ENCODE data around the gene HMCN1.

DNA sequence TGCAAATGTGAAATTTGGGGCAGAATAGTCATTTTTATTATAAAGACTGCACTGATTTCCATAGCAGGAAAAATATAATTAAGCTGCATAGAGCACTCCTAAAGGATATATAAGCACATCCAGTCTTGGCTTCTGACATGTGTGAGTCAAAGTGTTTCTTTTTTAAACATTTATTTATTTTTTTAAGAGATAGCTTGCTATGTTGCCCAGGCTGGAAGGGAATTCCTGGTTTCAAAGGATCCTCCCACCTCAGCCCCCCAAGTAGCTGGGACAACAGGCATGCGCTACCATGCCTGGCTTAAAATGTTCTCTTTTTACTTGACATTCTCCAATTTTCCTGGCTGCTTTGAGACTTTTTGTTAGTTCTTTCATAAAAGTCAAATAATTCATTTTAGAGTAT lies 126.1 kb downstream of the HMCN1 start:
- TF ChIP-seq, protein P1, sequence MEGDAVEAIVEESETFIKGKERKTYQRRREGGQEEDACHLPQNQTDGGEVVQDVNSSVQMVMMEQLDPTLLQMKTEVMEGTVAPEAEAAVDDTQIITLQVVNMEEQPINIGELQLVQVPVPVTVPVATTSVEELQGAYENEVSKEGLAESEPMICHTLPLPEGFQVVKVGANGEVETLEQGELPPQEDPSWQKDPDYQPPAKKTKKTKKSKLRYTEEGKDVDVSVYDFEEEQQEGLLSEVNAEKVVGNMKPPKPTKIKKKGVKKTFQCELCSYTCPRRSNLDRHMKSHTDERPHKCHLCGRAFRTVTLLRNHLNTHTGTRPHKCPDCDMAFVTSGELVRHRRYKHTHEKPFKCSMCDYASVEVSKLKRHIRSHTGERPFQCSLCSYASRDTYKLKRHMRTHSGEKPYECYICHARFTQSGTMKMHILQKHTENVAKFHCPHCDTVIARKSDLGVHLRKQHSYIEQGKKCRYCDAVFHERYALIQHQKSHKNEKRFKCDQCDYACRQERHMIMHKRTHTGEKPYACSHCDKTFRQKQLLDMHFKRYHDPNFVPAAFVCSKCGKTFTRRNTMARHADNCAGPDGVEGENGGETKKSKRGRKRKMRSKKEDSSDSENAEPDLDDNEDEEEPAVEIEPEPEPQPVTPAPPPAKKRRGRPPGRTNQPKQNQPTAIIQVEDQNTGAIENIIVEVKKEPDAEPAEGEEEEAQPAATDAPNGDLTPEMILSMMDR (IDR thresholded peaks at IDR 0.05) = no peak
- TF ChIP-seq POLR2A (IDR thresholded peaks at IDR 0.05) = no peak

All from adrenal gland (tissue), 5 donors.